PFSK-1 (cell line): Measurements from ENCODE around the gene CRIP1.

Experiments
- FOXP2 ChIP-seq: optimal IDR thresholded peaks from 2 replicates; pipeline ENCODE3; 2011; ENCODE audit warnings: borderline replicate concordance, control low read depth, inconsistent platforms; ENCODE audit not compliant: insufficient read depth; ENCODE audit errors: extremely low read length, extremely low read depth
- POLR2AphosphoS5 ChIP-seq: IDR thresholded peaks from 2 replicates; pipeline ENCODE4 v1.6.1; 2012; ENCODE audit warnings: low read depth, mild to moderate bottlenecking, control low read depth, low read length, moderate library complexity
- SIN3A ChIP-seq: IDR thresholded peaks from 2 replicates; pipeline ENCODE4 v1.6.1; 2012; ENCODE audit warnings: mild to moderate bottlenecking, low read length, moderate library complexity, borderline replicate concordance; ENCODE audit not compliant: insufficient read depth
- TAF1 ChIP-seq: IDR thresholded peaks from 2 replicates; pipeline ENCODE4 v1.6.1; 2012; ENCODE audit warnings: low read length, control low read depth, borderline replicate concordance; ENCODE audit not compliant: insufficient read depth
- TF ChIP-seq, protein P1 (sequence below), 2 experiments: IDR thresholded peaks; 2 replicates each; pipeline versions ENCODE4 v1.6.1 to v1.8.0; 2011 to 2012; ENCODE audit warnings: low read depth in 2 of 2, low read length in 2 of 2, control low read depth in 1 of 2, inconsistent platforms in 1 of 2, mild to moderate bottlenecking in 1 of 2, moderate library complexity in 1 of 2; ENCODE audit not compliant: insufficient read depth in 1 of 2

Gene CRIP1

DNA sequence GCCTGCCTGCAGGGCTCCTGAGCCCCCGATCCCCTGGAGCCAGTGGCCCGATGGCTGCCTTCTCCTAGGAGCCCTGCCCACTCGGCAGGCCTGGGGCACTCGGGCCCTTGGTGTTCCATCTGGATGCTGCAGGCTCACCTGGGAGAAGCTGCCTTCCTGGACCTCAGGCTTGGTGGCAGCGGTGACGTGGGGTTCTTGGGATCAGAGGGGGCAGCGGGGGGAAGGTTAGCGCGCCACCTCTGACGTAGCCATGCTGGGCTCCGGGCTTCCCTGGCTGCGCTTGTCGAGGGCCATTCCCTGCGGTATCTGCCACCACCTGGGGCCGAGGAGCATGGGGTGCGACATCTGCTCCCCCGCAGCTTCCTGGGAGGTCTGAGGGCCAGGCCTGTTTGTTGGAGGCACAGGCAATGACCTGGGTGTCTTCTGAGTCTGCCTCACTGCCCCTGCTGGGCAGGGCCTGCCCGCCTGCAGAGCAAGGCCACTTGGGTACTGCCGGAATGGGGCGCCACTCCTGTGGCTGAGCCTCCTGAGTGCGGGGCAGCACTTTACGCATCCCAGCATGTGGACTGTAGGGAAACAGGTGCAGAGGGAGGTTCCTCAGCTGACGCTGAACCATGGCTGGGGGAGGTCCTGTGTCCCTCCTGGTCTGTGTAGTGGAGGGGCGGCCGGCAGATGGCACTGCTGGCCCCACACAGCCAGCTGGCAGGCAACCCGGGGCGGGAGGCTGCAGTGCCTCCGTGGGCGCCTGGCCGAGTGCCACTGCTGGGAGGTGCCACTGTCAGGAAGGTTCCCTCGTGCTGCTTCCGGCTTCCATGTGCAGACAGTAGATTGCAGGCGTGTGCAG lies 46.8 kb upstream of the CRIP1 start:
- TF ChIP-seq, protein P1, sequence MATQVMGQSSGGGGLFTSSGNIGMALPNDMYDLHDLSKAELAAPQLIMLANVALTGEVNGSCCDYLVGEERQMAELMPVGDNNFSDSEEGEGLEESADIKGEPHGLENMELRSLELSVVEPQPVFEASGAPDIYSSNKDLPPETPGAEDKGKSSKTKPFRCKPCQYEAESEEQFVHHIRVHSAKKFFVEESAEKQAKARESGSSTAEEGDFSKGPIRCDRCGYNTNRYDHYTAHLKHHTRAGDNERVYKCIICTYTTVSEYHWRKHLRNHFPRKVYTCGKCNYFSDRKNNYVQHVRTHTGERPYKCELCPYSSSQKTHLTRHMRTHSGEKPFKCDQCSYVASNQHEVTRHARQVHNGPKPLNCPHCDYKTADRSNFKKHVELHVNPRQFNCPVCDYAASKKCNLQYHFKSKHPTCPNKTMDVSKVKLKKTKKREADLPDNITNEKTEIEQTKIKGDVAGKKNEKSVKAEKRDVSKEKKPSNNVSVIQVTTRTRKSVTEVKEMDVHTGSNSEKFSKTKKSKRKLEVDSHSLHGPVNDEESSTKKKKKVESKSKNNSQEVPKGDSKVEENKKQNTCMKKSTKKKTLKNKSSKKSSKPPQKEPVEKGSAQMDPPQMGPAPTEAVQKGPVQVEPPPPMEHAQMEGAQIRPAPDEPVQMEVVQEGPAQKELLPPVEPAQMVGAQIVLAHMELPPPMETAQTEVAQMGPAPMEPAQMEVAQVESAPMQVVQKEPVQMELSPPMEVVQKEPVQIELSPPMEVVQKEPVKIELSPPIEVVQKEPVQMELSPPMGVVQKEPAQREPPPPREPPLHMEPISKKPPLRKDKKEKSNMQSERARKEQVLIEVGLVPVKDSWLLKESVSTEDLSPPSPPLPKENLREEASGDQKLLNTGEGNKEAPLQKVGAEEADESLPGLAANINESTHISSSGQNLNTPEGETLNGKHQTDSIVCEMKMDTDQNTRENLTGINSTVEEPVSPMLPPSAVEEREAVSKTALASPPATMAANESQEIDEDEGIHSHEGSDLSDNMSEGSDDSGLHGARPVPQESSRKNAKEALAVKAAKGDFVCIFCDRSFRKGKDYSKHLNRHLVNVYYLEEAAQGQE (IDR thresholded peaks at IDR 0.05; ENCODE audit: insufficient read depth in 1 of 2, low read depth in 2 of 2, low read length in 2 of 2): no peak
- TF ChIP-seq SIN3A (no peak), FOXP2 (no peak), POLR2AphosphoS5 (no peak), TAF1 (no peak)

DNA sequence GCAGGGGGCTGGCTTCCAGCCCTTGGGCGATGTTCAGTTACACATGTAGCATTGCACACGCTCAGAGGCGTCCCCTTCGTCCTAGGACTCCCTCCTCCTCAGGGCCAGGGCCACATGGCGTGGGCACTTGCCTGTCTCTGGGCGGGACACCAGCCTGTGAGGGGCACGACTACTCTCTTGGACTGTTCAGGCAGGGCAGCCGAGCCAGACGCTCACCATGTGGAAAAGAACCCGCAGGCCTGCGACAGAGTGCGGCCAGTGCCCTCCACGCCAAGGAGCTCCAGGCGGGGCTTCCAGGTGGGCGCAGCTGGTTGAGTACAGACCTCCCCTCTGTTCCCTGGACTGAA lies 46.2 kb upstream of the CRIP1 start:
- no peak for TF ChIP-seq SIN3A
- no peak for TF ChIP-seq TAF1
- TF ChIP-seq, protein P1 (IDR thresholded peaks at IDR 0.05; ENCODE audit: insufficient read depth in 1 of 2, low read depth in 2 of 2, low read length in 2 of 2): no peak
- TF ChIP-seq FOXP2: no peak
- no peak for TF ChIP-seq POLR2AphosphoS5

GRCh38 chr14:105440992-105441391 lies 45.7 kb upstream of the CRIP1 start:
- TF ChIP-seq FOXP2: no peak
- TF ChIP-seq, protein P1 (IDR thresholded peaks at IDR 0.05; ENCODE audit: insufficient read depth in 1 of 2, low read depth in 2 of 2, low read length in 2 of 2): no peak
- no peak for TF ChIP-seq POLR2AphosphoS5
- TF ChIP-seq TAF1: no peak
- no peak for TF ChIP-seq SIN3A

DNA sequence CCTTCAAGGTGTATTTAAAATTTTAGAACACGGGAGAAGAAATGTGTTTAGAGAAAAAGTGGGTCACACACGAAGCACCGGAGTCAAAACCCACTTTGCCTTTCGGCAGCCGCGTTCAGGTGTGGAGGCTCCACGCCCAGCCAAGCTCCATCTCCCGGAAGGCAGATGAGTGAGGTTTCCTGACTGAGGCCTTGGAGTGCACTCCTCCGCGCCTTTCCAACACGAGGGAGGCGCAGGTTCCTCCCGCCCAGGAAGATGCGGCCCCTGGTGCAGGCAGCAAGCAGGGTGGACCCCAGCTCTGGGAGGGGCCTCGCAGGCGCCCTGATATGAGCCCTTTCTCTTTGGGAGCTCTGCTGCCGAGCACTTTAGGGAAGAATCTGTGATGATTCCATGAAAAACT lies 44.6 kb upstream of the CRIP1 start:
- no peak for TF ChIP-seq SIN3A
- no peak for TF ChIP-seq POLR2AphosphoS5
- no peak for TF ChIP-seq TAF1
- no peak for TF ChIP-seq FOXP2
- TF ChIP-seq, protein P1 (IDR thresholded peaks at IDR 0.05; ENCODE audit: insufficient read depth in 1 of 2, low read depth in 2 of 2, low read length in 2 of 2): no peak
